Stomach (tissue), 9 donors: ENCODE results near the gene ST6GALNAC3. TPM values are rescaled to one million over a fixed set of nuclear protein-coding genes. Genes with fewer than 3 reads are reported as not detected.

Experiments
- DNase-seq, 2 donors: peaks; one replicate each; pipeline versions ENCODE4 v3.0.0 to v3.0.0-alpha.2; 2013 to 2019
- H3K27ac ChIP-seq, 5 donors: fragments of 200-600 bp in 4 of 5; sonication (generic) in 4 of 5; one replicate each; pipeline ENCODE4 v1.5.1; 2013 to 2019; ENCODE audit warnings: mild to moderate bottlenecking in 1 of 5, moderate library complexity in 1 of 5
- H3K27me3 ChIP-seq, 3 donors: fragments of 200-600 bp; sonication (generic); one replicate each; pipeline ENCODE4 v1.5.1; 2017 to 2019; ENCODE audit warnings: mixed run types in 1 of 3
- H3K36me3 ChIP-seq, 4 donors: fragments of 200-600 bp; sonication (generic); 1 replicate in 3 of 4; 2 replicates in 1 of 4; pipeline ENCODE4 v1.5.1; 2016 to 2019
- H3K4me1 ChIP-seq, 4 donors: fragments of 200-600 bp; sonication (generic); one replicate each; pipeline ENCODE4 v1.5.1; 2016 to 2019
- H3K4me3 ChIP-seq, 4 donors: fragments of 200-600 bp; sonication (generic) in 3 of 4; one replicate each; pipeline ENCODE4 v1.5.1; 2016 to 2019; ENCODE audit warnings: mild to moderate bottlenecking in 1 of 4
- H3K9me3 ChIP-seq, 4 donors: fragments of 200-600 bp; sonication (generic); one replicate each; pipeline ENCODE4 v1.5.1; 2016 to 2019
- EP300 ChIP-seq: sonication (generic); formaldehyde crosslinking; IDR thresholded peaks from one replicate; pipeline ENCODE4 v1.6.1; 2017; ENCODE audit warnings: antibody characterized with exemption
- POLR2A ChIP-seq, 4 donors: fragments of 450-650 bp; IDR thresholded peaks; one replicate each; pipeline ENCODE4 v1.6.1; 2016; ENCODE audit warnings: antibody characterized with exemption in 4 of 4, control low read depth in 2 of 4, mild to moderate bottlenecking in 1 of 4, moderate library complexity in 1 of 4
- POLR2AphosphoS5 ChIP-seq, 3 donors: sonication (generic); formaldehyde crosslinking; IDR thresholded peaks; one replicate each; pipeline ENCODE4 v1.6.1; 2016; ENCODE audit warnings: antibody characterized with exemption in 3 of 3
- WGBS, 5 donors: extraction: QIAGEN DNeasy Blood & Tissue Kit in 3 of 5; methylation state at CpG; one replicate each; pipeline versions ENCODE4 v1.1.5 to v1.1.7; 2013 to 2018; 5-methylcytosine and 5-hydroxymethylcytosine counted together
- intact Hi-C: fragments of 100-400 bp; cut with DNase I; formaldehyde crosslinking; loops from one replicate; pipeline ENCODE4 v1.15.1; 2023; ENCODE audit warnings: low total_unique reads
- polyA plus RNA-seq, 3 donors: library from polyadenylated mRNA; stranded (reverse); fragments of 200-250 nt; gene quantifications; one replicate each; pipeline ENCODE4 v1.2.3, GENCODE V29; 2013
- total RNA-seq, 5 donors: library from RNA; depleted of rRNA; stranded (reverse); fragments of >200 nt; gene quantifications; one replicate each; pipeline versions ENCODE4 v1.1.0 to v1.2.3, GENCODE V29; 2014 to 2016
- TF ChIP-seq, protein P1 (sequence below), 7 experiments: fragments of 450-650 bp in 4 of 7; fragments of 200-600 bp in 3 of 7; sonication (generic) in 3 of 7; IDR thresholded peaks; one replicate each; pipeline ENCODE4 v1.5.1; 2016 to 2019; ENCODE audit warnings: antibody characterized with exemption in 7 of 7, control low read depth in 2 of 7, mild to moderate bottlenecking in 1 of 7
- donor health status: healthy with polysubstance abuse.
- donor health status: Bipolar disorder and iron deficiency.
- donor health status: healthy.

Gene ST6GALNAC3
- total and polyA plus RNA-seq, 8 donors: under 0.01 to 21.7 (median 1.2) TPM; not detected in 1

- TF ChIP-seq POLR2AphosphoS5 (IDR thresholded peaks at IDR 0.05) (no peak), EP300 (no peak), POLR2A (IDR thresholded peaks at IDR 0.05) (no peak)
- TF ChIP-seq, protein P1, sequence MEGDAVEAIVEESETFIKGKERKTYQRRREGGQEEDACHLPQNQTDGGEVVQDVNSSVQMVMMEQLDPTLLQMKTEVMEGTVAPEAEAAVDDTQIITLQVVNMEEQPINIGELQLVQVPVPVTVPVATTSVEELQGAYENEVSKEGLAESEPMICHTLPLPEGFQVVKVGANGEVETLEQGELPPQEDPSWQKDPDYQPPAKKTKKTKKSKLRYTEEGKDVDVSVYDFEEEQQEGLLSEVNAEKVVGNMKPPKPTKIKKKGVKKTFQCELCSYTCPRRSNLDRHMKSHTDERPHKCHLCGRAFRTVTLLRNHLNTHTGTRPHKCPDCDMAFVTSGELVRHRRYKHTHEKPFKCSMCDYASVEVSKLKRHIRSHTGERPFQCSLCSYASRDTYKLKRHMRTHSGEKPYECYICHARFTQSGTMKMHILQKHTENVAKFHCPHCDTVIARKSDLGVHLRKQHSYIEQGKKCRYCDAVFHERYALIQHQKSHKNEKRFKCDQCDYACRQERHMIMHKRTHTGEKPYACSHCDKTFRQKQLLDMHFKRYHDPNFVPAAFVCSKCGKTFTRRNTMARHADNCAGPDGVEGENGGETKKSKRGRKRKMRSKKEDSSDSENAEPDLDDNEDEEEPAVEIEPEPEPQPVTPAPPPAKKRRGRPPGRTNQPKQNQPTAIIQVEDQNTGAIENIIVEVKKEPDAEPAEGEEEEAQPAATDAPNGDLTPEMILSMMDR (IDR thresholded peaks at IDR 0.05): no peak
- Histone ChIP-seq H3K4me3 (no peak overlapping the region), H3K9me3 (no peaks in the 10 kb centered on the region), H3K4me1 (no peaks in the 10 kb centered on the region), H3K27ac (no peak overlapping the region), H3K27me3 (no peaks in the 10 kb centered on the region), H3K36me3 (no peaks in the 10 kb centered on the region)
- 89 to 93% (median 93%) methylated on average over 3 of the region's 3 CpGs for WGBS, 5 donors
- no peak for DNase-seq
- intact Hi-C loops: no loop called here
Observed at GRCh38 chr1:76632136-76632535, 557.6 kb downstream of the ST6GALNAC3 start.

GRCh38 chr1:76635784-76636183, 561.2 kb downstream of the ST6GALNAC3 start:
- no peak overlapping the region for H3K4me3 ChIP-seq
- H3K27ac ChIP-seq: no peak overlapping the region
- WGBS, 5 donors: 98 to 100% (median 98%) methylated on average over 2 of the region's 2 CpGs
- H3K4me1 ChIP-seq: no peaks in the 10 kb centered on the region
- no peaks in the 10 kb centered on the region for H3K36me3 ChIP-seq
- no peaks in the 10 kb centered on the region for H3K9me3 ChIP-seq
- intact Hi-C loops: no loop called here
- no peaks in the 10 kb centered on the region for H3K27me3 ChIP-seq
- DNase-seq: no peak
- TF ChIP-seq EP300: no peak
- TF ChIP-seq POLR2A (IDR thresholded peaks at IDR 0.05): no peak
- no peak for TF ChIP-seq POLR2AphosphoS5 (IDR thresholded peaks at IDR 0.05)
- TF ChIP-seq, protein P1 (IDR thresholded peaks at IDR 0.05): no peak

- intact Hi-C loops: no loop called here
- no peaks in the 10 kb centered on the region for H3K27me3 ChIP-seq
Observed at GRCh38 chr1:76639181-76639580, 564.6 kb downstream of the ST6GALNAC3 start.

DNA sequence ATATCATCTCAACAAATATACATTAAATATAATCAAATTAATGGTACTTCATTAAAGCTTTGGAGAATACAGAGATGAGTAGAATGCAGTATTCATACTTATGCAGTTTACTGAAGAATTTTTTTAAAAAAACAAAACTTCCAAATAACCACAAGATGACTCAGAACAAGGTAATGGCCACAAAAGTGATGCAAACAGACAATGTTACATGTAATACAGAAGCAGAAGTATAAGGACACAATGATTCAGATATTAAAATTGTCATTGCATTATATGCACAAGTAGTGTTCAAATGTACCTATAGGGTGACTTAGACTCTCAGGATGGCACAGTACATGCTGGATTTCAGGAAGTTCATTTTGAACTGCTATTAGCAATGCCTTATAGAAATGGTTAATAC, 565.5 kb downstream of the ST6GALNAC3 start:
- no peaks in the 10 kb centered on the region for H3K9me3 ChIP-seq
- no peaks in the 10 kb centered on the region for H3K27me3 ChIP-seq
- TF ChIP-seq, protein P1 (IDR thresholded peaks at IDR 0.05): no peak
- TF ChIP-seq POLR2AphosphoS5 (IDR thresholded peaks at IDR 0.05) (no peak), EP300 (no peak), POLR2A (IDR thresholded peaks at IDR 0.05) (no peak)
- intact Hi-C loops: no loop called here
- no peak overlapping the region for H3K27ac ChIP-seq
- no peaks in the 10 kb centered on the region for H3K4me1 ChIP-seq
- no peak for DNase-seq
- no peak overlapping the region for H3K4me3 ChIP-seq
- no peaks in the 10 kb centered on the region for H3K36me3 ChIP-seq

More at GRCh38 chr1:76639181-76639580, 564.6 kb downstream of the ST6GALNAC3 start:
- H3K36me3 ChIP-seq: no peaks in the 10 kb centered on the region
- no peaks in the 10 kb centered on the region for H3K4me1 ChIP-seq
- WGBS, 5 donors: 91 to 98% (median 94%) methylated on average over 2 of the region's 2 CpGs
- H3K4me3 ChIP-seq: no peak overlapping the region
- H3K9me3 ChIP-seq: no peaks in the 10 kb centered on the region
- H3K27ac ChIP-seq: no peak overlapping the region
- DNase-seq: no peak
- no peak for TF ChIP-seq EP300
- TF ChIP-seq POLR2AphosphoS5 (IDR thresholded peaks at IDR 0.05): no peak
- TF ChIP-seq, protein P1 (IDR thresholded peaks at IDR 0.05): no peak
- no peak for TF ChIP-seq POLR2A (IDR thresholded peaks at IDR 0.05)
